Fibroblast of upper back skin (primary cell): Measurements from ENCODE around the gene PNPLA5.
"Not testable (repeated sequence)": the region's sequence is repeated elsewhere in the genome, so short reads cannot be mapped to it uniquely, and the experiment has no call there.

Source experiments
- DNase-seq: peaks from one replicate; pipeline ENCODE4 v3.0.0-alpha.2; 2013

PNPLA5 gene

DNA sequence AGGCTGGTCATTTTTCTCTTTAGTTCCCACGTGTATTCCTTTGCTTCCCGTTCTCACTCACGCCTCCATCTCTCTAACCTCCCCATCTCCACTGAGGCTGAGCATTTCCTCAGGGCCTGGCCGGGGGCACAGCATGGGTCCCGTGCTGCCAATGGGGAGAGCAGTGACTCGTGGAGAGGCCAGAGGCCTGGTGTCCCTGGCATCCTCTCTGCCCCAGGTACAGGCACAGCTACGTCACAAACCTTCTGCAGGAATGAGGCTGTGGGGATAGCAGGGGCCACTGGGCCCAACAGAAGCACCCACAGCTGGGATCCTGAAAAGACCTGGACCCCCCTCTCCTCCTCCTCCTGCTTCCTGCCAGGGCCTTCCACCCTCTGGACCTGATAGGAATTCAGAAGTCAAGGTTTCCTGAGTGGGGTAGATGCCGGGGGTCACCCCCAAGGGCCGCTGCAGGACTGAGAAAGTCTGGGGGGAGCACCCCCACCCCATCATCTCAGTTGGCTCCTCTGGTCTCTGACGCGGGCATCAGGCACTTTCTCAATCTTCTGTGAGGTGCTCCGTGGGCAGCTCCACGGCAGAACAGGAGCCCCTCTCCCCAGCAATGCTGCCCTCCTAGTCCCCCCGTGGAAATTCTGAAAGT lies 11.8 kb downstream of the PNPLA5 start:
- no peak for DNase-seq

DNA sequence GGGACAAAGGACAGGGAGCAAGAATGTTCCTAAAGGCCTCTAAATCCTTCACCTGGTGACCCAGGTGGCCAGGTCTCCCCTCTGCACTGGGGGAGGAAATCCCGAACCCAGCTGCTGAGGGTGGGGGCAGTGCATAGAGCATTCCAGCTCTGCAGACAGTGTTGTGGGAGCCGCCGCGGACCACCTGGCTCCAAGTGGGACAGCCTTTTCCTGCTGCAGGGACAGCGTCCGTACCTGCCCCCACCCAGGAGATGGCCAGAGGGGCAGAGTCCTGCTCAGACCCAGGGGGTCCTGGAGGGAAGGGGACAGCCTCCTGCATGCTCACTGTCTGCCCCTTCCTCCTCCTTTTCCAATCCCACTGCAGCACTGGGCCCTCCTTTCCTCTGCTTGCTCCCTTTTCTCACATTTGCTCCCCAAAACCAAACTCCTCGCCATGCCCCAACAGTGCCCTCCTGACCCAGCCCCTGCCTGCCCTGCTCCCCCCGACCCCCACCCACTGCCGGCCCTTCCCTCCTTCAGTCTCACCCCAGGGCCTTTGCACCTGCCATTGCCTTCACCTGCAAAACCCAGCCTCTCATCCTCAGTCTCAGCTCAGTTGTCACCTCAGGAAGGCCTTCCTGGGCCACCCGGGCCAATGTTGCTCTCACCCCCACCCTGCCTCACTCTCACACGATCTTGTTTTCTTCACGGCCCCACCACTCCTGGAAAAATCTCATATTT lies 12.8 kb downstream of the PNPLA5 start:
- DNase-seq = no peak

DNA sequence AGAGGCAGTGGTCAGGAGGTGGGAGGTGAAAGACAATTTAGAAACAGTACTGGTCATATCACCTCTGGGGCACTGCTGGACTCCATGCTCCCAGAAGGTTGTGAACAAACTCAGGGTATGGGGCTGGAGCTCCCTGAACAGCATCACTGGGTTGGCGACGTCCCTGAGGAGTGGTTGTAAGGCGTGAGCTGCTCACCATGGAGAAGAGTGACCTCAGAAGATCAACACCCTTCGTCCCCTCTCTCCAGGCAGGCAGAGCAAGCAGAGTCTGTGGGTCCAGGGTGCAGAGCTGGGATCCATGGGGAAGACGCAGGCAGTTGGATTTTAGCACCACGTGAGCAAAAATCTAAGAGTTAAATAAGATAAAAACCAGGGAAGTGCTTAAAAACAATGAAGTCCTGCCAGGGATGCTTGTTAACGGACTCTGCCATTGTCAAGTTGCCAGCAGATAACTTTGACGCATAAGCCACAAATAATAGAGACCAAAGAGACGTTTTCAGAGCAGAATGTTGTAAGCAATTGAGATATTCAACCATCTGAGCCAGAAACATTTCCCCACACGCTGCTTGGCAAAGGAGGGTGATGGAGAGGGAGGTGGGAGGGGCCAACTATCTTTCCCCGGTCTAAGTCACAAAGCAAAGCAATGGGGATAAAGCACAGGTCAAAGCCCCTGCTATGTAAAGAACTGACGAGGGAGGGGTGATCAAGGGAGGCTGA lies 13.6 kb downstream of the PNPLA5 start:
- DNase-seq = no peak

DNA sequence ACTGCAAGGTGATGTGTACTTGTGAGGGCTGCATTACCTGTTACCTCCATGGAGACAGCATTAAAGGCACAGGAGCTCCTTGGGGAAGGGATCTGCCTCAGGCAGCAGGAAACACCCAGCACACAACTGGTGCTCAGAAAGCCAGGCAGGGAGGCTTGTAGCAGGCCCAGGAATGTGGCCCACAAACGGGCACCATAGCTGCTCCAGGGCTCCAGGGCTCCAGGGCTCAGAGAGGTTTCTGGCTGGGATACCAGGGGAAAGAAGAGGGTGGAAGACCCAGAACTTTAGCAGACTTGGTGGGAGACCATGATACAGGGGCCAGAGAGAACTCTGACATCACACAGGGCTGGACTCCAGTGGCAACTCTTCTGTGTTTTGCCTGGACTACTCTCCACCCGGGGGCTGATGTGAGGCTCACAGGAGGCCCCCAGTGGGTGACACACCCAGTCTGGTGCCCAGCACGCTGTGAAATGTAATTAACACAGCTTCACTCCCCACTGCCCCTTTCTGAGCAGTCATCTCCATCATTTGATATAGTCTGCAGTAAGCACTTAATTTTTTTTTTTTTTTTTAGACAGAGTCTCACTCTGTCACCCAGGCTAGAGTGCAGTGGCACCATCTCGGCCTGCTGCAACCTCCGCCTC lies 14.8 kb downstream of the PNPLA5 start:
- no peak for DNase-seq

DNA sequence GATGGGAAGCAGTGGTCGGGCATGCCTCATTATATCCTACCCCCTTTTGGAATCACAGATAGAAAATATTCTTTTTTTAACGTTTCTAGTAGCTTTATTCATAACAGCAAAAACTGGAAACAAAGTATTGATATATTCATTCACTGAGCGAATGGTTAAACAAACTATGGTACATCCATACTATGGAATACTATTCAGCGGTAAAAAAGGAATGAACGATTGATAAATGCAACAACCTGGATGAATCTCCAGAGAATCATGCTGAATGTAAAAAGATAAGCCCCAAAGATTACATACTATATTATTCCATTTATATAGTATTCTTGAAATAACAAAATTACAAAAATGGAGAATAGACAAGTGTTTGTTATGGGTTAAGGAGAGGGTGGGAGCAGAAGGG lies 22.0 kb downstream of the PNPLA5 start:
- DNase-seq = no peak

GRCh38 chr22:43869001-43869400 lies 22.8 kb downstream of the PNPLA5 start:
- DNase-seq = not testable (repeated sequence)

GRCh38 chr22:43867839-43868635 lies 23.8 kb downstream of the PNPLA5 start:
- peak; percentile 65 for DNase-seq

- no peak for DNase-seq
Observed at GRCh38 chr22:43862882-43863202, 29.0 kb downstream of the PNPLA5 start.

DNA sequence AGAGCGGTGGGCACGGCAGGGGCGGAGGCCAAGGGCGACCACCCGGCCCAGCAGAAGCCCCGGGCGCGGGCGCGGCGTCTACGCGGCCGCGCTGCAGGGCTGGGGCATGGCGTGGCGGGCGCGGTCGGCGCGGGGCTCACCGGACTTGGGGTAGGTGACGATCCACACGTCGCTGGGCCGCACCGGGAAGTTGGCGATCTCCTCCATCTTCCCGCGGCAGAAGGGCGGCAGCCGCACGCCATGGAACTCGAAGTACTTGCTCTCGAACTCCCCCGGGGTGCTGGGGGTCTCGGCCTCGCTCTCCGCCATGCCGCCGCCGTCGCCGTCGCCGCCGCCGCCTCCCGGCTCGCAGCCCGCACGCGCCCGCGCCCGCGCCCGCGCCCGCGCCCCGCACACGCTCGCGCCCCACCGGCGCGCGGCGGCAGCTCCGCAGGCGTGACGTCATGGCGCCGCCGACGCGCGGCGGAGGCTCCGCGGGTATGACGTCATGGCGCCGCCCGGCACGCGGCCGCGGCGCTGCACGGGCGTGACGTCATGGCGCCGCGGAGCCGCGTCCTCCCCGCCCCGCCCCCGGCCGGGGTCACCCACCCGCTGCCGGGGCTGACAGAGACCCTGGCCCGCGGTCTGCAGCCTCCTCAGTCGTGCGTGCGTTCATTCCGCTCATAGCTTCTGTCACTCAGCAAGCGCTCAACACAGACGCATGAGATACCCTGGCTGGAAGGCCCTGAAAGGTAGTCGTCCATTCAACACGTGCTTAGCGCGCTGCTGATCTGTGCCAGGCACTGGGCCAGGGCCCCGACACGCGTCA lies 29.5 kb downstream of the PNPLA5 start, which contains the start of gene SULT4A1:
TSS of gene SULT4A1 (minus strand) at position 440 of the 808 bp plus-strand sequence. CDS start at position 309, 131 bp downstream.
- DNase-seq = peak; percentile 48

DNA sequence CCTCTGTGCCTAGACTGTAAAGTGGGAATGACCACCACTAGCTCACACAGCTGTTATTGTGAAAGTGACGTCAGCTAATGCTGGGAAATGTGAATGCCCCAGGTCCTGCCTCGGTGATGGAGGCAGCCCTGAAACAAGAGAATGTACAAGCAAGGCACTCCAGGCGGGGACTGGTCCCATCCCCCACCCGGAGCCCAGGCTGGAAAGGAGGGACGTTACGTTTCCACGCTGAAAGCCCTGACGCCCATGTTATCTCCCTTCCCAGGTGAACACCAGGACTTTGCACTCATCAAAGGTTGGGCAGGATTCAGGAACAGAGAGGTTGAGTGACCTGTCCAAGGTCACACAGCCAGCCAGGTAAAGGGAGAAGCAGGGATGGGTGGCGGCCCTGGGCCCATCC lies 30.3 kb downstream of the PNPLA5 start:
- DNase-seq = peak; percentile 28

- DNase-seq = no peak
Observed at GRCh38 chr22:43860831-43861230, 31.0 kb downstream of the PNPLA5 start.

GRCh38 chr22:43860126-43860525 lies 31.7 kb downstream of the PNPLA5 start:
- no peak for DNase-seq

- no peak for DNase-seq
Observed at GRCh38 chr22:43859621-43860020, 32.2 kb downstream of the PNPLA5 start.

DNA sequence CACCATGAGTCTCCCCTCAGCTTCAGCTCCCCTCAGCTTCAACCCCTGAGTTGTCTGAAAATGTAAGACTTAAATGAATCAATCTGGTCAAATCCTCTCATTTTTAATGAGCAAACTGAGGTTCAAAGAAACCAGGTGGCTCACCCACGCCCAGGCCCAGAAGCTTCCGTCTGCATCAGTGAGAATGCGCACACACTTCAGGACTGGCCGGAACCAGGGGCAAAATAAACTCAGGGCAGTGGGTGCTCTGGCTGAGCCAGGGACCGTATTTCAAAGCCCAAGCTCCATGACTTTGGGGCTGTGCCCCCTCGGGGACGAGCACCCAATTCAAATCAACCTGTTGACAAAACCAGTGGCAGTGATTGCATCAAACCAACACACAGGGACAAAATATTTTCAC lies 32.6 kb downstream of the PNPLA5 start:
- no peak for DNase-seq

DNA sequence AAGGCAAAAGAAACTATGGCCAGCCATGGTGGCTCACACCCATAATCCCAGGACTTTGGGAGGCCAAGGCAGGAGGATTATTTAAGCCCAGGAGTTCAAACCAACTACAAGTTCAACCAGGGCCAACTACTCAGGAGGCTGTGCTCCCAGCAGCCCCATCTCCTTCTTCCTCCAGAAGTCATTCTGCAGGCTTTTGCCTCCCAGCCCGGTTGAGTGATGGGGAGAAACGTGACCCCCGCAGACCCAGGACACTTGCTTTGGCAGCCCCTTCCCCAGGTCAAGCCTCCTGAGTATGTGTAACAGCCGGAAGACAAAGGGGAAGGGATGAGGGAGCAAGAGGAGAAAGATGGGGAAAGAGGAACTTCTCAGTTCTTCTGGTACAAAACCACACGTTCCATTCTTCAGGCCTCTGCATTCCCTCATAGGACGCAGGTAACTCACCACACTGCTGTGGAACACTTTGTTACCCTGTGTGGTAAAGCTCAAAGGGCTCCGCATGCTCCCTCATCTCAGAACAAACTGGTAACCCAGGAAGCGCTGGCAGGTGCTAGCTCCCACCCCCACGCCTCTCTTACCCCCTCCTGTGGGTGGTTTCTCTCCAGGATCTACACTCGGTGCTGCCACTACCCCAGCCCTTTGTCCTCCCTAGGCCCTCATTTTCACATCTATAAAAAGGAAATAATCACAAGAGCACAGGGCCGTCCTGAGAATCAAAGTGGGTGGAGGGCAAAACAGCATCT lies 33.5 kb downstream of the PNPLA5 start:
- no peak for DNase-seq

DNA sequence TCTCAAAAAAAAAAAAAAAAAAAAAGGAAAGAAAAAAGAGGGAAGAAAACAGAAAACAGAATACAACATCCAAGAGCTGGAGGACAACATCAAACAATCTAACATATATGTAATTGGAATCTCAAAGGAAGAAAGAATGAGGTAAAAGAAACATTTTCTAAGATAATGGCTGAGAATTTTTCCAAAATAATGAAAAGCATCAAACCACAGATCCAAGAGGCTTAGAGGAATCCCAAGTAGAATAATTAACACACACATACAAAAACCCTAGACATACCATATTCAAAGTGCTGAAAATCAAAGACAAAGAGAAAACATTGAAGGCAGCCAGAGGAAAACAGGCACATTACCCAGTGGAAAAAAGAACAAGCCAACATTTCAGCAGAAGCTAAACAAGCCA lies 34.4 kb downstream of the PNPLA5 start:
- no peak for DNase-seq

DNA sequence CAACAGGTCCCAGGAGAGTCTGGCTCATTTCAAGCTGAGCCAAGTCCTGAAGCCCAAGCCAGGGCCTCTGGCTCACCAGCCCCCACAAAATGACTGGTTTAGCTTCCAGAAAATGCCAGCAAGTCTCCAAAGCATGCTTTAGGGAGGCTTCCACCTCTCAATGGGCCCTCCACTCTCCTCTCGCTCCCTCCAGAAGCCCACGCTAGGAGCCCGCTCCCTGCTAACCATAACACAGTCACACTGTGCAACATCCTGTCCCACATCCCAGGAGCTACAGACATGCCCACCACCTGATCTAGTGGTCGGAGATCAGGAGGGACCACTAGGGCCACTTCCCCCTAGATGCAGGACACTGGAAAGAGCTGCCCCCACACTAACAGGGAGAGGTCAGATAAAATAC lies 36.4 kb downstream of the PNPLA5 start:
- DNase-seq = no peak

DNA sequence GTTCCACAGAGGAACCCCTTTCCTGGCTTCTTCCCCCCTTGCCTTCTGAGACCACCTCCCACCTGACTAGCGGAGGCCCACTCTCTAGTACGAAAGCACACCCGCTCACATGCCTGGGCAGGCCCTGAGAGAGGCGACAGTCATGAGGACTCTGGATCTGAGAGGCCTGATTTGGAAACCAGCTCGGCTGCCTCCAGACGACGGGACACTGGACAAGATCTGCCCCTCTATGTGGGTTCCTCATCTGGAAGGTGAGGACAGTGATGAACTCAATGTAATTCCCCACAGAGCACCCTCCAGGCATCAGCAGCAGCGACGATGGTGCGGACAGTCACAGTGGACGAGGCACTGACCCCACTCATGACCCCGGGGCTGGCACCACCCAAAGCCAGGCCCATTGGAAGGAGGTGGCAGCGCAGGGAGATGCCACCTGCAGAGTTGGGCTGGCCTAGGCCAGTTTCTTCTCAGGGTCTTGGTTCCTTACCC lies 37.0 kb downstream of the PNPLA5 start:
- no peak for DNase-seq

GRCh38 chr22:43854121-43854785 lies 37.6 kb downstream of the PNPLA5 start:
- no peak for DNase-seq

DNA sequence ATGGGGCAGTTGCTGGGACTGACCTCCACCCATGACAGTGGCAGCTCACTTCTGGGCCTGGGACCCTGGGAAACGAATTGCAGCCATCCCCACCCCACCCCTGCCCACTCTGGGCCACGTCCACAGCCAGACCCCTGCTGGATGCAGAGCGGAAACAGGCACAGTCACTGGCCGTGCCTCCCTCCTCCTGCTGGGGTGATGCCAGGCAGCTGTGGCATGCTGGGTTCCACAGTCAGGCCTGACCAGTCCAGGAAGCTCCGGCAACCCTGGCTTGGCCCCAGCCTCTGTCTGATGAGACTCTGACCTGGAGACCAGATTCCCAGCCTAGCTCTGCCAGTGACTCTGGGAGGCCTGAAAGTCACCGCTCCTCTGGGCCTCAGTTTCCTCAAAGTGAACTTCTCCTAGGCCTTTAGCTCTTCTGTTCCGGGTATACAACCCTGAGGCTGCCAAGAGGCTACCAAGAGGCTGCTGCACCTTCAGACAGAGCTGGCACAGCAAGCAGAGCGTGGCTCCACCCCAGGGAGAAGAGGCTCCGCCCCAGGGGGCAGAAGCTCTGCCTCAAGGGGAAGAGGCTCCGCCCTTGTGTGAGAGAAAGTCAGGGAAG lies 38.4 kb downstream of the PNPLA5 start:
- DNase-seq = no peak
